Stimulated activated CD8-positive, alpha-beta memory T cell treated with anti-CD3 and anti-CD28 coated beads, Interleukin-2, amount 100 ng/mL, for 1 hour (primary cell): ENCODE measurements around the gene CRIP3.

Experiments
- DNase-seq, 2 donors: peaks; one replicate each; pipeline ENCODE4 v3.0.0-alpha.2; 2020; ENCODE audit warnings: low read depth in 2 of 2

CRIP3 gene

DNA sequence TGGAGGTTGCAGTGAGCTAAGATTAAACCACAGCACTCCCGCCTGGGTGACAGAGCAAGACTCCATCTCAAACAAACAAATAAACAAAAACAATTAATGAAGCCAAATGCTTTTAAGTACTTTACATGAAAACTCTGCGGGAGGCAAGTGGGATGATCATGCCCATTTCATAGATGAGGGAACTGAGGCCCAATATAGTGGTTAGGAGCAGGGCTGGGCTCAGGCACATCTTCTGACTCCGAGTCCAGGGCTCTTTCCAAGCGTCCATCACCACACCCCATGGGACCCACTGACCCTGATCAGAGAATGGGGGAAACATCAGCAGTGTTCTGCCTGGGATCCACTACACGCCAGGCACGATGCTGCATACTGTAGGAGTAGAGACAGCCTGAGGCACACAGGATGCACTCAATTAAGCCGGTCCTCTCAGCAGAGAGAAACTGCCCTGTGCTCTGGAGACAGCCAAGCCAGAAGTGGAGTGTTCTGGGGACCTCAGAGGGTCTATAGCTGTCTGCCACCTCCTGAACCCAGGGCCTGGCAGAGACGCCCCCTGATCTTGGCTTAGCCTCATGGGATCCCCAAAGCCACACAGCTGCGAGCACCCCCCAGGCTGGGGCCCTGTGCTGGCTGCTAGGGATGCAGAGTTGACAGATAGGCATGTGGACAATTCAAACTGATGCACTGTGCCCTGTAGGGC, 51.8 kb downstream of the CRIP3 start:
- DNase-seq, result no peak
